Measurements from ENCODE around the gene PSMB4. TPM values are rescaled to one million over a fixed set of nuclear protein-coding genes. Genes with fewer than 3 reads are reported as not detected.

Gene PSMB4
- total RNA-seq, 1 donor from 2014 or later, result 316 TPM

GRCh38 chr1:151407304-151407703 lies 7.9 kb downstream of the PSMB4 start:
- Mint-ChIP-seq H3K4me3 (ENCODE audit: unreplicated experiment) (no peak overlapping the region), H3K4me1 (ENCODE audit: low read depth, unreplicated experiment) (peaks cover 5% of the 10 kb centered on the region), H3K36me3 (ENCODE audit: low read depth, unreplicated experiment) (peaks cover 15% of the 10 kb centered on the region), H3K27ac (ENCODE audit: unreplicated experiment) (no peak overlapping the region), H3K9me3 (ENCODE audit: unreplicated experiment) (no peaks in the 10 kb centered on the region), H3K27me3 (ENCODE audit: low read depth, unreplicated experiment) (no peaks in the 10 kb centered on the region)
- Histone ChIP-seq H3K36me3 (ENCODE audit: insufficient read depth, low read length) (peaks cover 73% of the 10 kb centered on the region), H3K9ac (ENCODE audit: low read length) (no peak overlapping the region), H3K4me3 (ENCODE audit: insufficient read depth, low read depth, low read length) (no peak overlapping the region), H3K27me3 (ENCODE audit: insufficient read depth, low read length) (no peaks in the 10 kb centered on the region), H3K9me3 (ENCODE audit: insufficient read depth, low read depth, low read length) (no peaks in the 10 kb centered on the region), H3K27ac (ENCODE audit: low read depth, low read length) (no peak overlapping the region), H3K4me2 (ENCODE audit: low read length) (no peak overlapping the region), H2AFZ (ENCODE audit: low read depth, low read length) (no peak overlapping the region), H4K20me1 (ENCODE audit: insufficient read depth, low read length) (peaks cover 25% of the 10 kb centered on the region), H3K4me1 (ENCODE audit: insufficient read depth, low read length) (no peaks in the 10 kb centered on the region), H3K79me2 (ENCODE audit: insufficient read depth, low read length) (peaks cover 9% of the 10 kb centered on the region)
- FAIRE-seq (no peak), DNase-seq (ENCODE audit: low read depth) (no peak)
- no peak for TF ChIP-seq CTCF (IDR thresholded peaks at IDR 0.05; ENCODE audit: insufficient read depth, low read depth, low read length)
- TF ChIP-seq EZH2 (IDR thresholded peaks at IDR 0.05; ENCODE audit: insufficient read depth, low read length), result no peak

GRCh38 chr1:151408891-151409290 lies 9.5 kb downstream of the PSMB4 start:
- no peak for DNase-seq (ENCODE audit: low read depth)
- Mint-ChIP-seq H3K9me3 (ENCODE audit: unreplicated experiment) (no peaks in the 10 kb centered on the region), H3K36me3 (ENCODE audit: low read depth, unreplicated experiment) (peaks cover 16% of the 10 kb centered on the region), H3K4me3 (ENCODE audit: unreplicated experiment) (no peak overlapping the region), H3K4me1 (ENCODE audit: low read depth, unreplicated experiment) (peaks cover 5% of the 10 kb centered on the region), H3K27me3 (ENCODE audit: low read depth, unreplicated experiment) (no peaks in the 10 kb centered on the region), H3K27ac (ENCODE audit: unreplicated experiment) (no peak overlapping the region)
- no peak overlapping the region for H3K27ac ChIP-seq (ENCODE audit: low read depth, low read length)
- no peak overlapping the region for H3K4me2 ChIP-seq (ENCODE audit: low read length)
- no peaks in the 10 kb centered on the region for H3K9me3 ChIP-seq (ENCODE audit: insufficient read depth, low read depth, low read length)
- no peaks in the 10 kb centered on the region for H3K79me2 ChIP-seq (ENCODE audit: insufficient read depth, low read length)
- peaks cover 14% of the 10 kb centered on the region for H4K20me1 ChIP-seq (ENCODE audit: insufficient read depth, low read length)
- H3K4me1 ChIP-seq (ENCODE audit: insufficient read depth, low read length), result no peaks in the 10 kb centered on the region
- TF ChIP-seq CTCF (IDR thresholded peaks at IDR 0.05; ENCODE audit: insufficient read depth, low read depth, low read length) (no peak), EZH2 (IDR thresholded peaks at IDR 0.05; ENCODE audit: insufficient read depth, low read length) (no peak)
- H3K27me3 ChIP-seq (ENCODE audit: insufficient read depth, low read length), result no peaks in the 10 kb centered on the region
- no peak overlapping the region for H3K9ac ChIP-seq (ENCODE audit: low read length)
- no peak overlapping the region for H2AFZ ChIP-seq (ENCODE audit: low read depth, low read length)
- FAIRE-seq, result no peak
- H3K36me3 ChIP-seq (ENCODE audit: insufficient read depth, low read length), result peaks cover 65% of the 10 kb centered on the region
- H3K4me3 ChIP-seq (ENCODE audit: insufficient read depth, low read depth, low read length), result no peak overlapping the region

GRCh38 chr1:151411884-151412283 lies 12.5 kb downstream of the PSMB4 start:
- no peak overlapping the region for H2AFZ ChIP-seq (ENCODE audit: low read depth, low read length)
- H3K79me2 ChIP-seq (ENCODE audit: insufficient read depth, low read length), result peaks cover 2% of the 10 kb centered on the region
- no peak overlapping the region for H3K9ac ChIP-seq (ENCODE audit: low read length)
- no peaks in the 10 kb centered on the region for H3K9me3 ChIP-seq (ENCODE audit: insufficient read depth, low read depth, low read length)
- no peaks in the 10 kb centered on the region for H3K27me3 ChIP-seq (ENCODE audit: insufficient read depth, low read length)
- H3K27me3 Mint-ChIP-seq (ENCODE audit: low read depth, unreplicated experiment), result no peaks in the 10 kb centered on the region
- H3K4me3 ChIP-seq (ENCODE audit: insufficient read depth, low read depth, low read length), result no peak overlapping the region
- H3K4me1 ChIP-seq (ENCODE audit: insufficient read depth, low read length), result no peaks in the 10 kb centered on the region
- H3K4me1 Mint-ChIP-seq (ENCODE audit: low read depth, unreplicated experiment), result peaks cover 5% of the 10 kb centered on the region
- H3K36me3 Mint-ChIP-seq (ENCODE audit: low read depth, unreplicated experiment), result peaks cover 16% of the 10 kb centered on the region
- no peak overlapping the region for H3K27ac Mint-ChIP-seq (ENCODE audit: unreplicated experiment)
- no peak overlapping the region for H3K4me3 Mint-ChIP-seq (ENCODE audit: unreplicated experiment)
- peaks cover 50% of the 10 kb centered on the region for H3K36me3 ChIP-seq (ENCODE audit: insufficient read depth, low read length)
- FAIRE-seq, result no peak
- H3K27ac ChIP-seq (ENCODE audit: low read depth, low read length), result no peak overlapping the region
- no peak for DNase-seq (ENCODE audit: low read depth)
- H4K20me1 ChIP-seq (ENCODE audit: insufficient read depth, low read length), result peaks cover 6% of the 10 kb centered on the region
- H3K9me3 Mint-ChIP-seq (ENCODE audit: unreplicated experiment), result no peaks in the 10 kb centered on the region
- no peak for TF ChIP-seq CTCF (IDR thresholded peaks at IDR 0.05; ENCODE audit: insufficient read depth, low read depth, low read length)
- no peak for TF ChIP-seq EZH2 (IDR thresholded peaks at IDR 0.05; ENCODE audit: insufficient read depth, low read length)
- no peak overlapping the region for H3K4me2 ChIP-seq (ENCODE audit: low read length)
